ENCODE results near the gene KRT7.

DNA sequence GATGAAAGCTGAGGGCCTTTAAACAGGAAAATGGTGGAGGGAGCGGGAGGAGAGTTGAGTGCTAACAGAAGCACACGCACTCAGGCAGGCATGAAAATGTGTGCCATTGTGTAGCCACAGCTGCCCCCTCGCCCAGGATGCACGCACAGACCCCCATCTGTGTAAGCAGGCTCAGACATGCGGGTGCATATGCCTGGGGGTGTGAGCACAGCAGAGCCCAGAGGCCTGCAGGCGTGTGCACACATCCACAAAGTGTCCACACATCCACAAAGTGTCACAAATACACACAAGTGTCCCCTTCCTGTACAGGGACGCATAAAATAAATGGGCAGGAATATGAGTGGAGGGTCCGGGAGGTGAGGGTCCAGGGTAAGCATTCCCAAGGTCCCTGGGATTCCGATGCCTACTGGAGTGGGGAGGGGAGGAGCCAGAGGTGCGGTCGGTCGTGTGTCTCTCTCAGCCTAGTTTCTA lies 805 bp upstream of the KRT7 start:
- TF ChIP-seq POLR2A (IDR thresholded peaks at IDR 0.05; ENCODE audit: low read length): no peak
- no peak for TF ChIP-seq GATA1 (IDR thresholded peaks at IDR 0.05; ENCODE audit: low read depth, low read length)
